Adipocyte (in vitro differentiated cells): ENCODE data around the gene FAM180A.
A peak's percentile ranks its signal among the peaks of the same experiment; 100 is the strongest.

ENCODE experiments used
- DNase-seq: peaks from one replicate; pipeline ENCODE4 v3.0.0-alpha.2; 2015; ENCODE audit warnings: low read depth
- H3K27me3 ChIP-seq: replicated peaks from 2 replicates; pipeline ENCODE4 v1.7.0; 2013; ENCODE audit warnings: mild to moderate bottlenecking, low read length, moderate library complexity; ENCODE audit not compliant: control insufficient read depth, insufficient read depth
- H3K36me3 ChIP-seq: 2 replicates; pipeline ENCODE4 v1.7.0; 2013; ENCODE audit warnings: low read length, mild to moderate bottlenecking, moderate library complexity; ENCODE audit not compliant: control insufficient read depth, insufficient read depth, severe bottlenecking
- H3K4me1 ChIP-seq: 2 replicates; pipeline ENCODE4 v1.7.0; 2013; ENCODE audit warnings: mild to moderate bottlenecking, low read length, moderate library complexity; ENCODE audit not compliant: control insufficient read depth, insufficient read depth
- H3K4me3 ChIP-seq: 2 replicates; pipeline ENCODE4 v1.7.0; 2013; ENCODE audit warnings: mild to moderate bottlenecking, low read length, moderate library complexity
- H3K9ac ChIP-seq: 2 replicates; pipeline ENCODE4 v1.7.0; 2013; ENCODE audit warnings: mild to moderate bottlenecking, low read length, moderate library complexity
- H3K9me3 ChIP-seq: 2 replicates; pipeline ENCODE4 v1.7.0; 2013; ENCODE audit warnings: mild to moderate bottlenecking, low read length, moderate library complexity; ENCODE audit not compliant: control insufficient read depth

The FAM180A gene

DNA sequence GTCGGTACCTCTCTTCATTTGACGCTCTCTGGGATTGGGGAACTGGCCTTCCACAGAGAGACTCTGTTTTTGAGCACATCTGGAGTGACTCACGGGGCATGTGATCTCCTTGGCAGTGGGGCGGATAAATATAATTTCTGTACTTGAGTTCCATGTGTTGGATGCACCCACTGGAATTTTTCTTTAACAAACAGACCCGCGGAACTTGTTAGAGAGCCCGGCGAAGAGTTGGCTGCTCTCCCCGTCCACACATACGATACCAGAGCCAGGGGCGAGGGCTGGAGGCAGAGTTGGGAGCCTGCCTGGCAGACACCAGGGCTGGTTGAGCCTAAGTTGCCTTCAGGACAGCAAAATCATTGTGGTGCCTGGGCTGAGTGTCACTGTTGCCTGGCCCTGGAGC is at the start of gene FAM180A:
TSS of gene FAM180A (minus strand) at position 44 of the 400 bp plus-strand sequence. CDS start 233 bp downstream, outside the sequence.
- peaks cover 44% of the 10 kb centered on the region for H3K4me1 ChIP-seq
- H3K27me3 ChIP-seq: no peaks in the 10 kb centered on the region
- H3K9me3 ChIP-seq: no peaks in the 10 kb centered on the region
- H3K4me3 ChIP-seq: peak within 1 kb of the TSS; percentile 77
- H3K36me3 ChIP-seq: no peaks in the 10 kb centered on the region
- peak within 1 kb of the TSS; percentile 67 for H3K9ac ChIP-seq
- peak; percentile 93 for DNase-seq

DNA sequence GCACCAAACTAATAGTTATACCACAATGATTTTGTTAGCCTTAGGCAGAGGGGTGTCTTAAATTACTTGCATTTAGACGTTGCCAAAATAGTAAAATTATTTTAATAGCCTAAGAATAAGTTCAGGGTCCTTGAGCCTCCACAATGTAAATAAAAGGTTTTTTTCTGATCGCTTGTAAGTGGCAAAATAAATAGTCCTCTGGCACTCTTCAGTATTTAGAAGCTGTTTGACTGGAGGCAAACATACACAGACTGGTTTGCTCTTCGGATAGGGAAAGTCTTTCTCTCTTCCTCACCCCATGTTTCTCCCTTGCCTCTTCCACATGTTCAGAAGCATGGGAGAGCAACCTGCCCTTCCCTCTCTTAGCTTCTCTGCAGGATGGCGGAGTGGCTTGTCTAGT is 49.5 kb upstream of the FAM180A start:
- Histone ChIP-seq H3K4me1 (peaks cover 27% of the 10 kb centered on the region), H3K9ac (no peak overlapping the region), H3K4me3 (no peak overlapping the region), H3K36me3 (no peaks in the 10 kb centered on the region), H3K9me3 (peaks cover 5% of the 10 kb centered on the region), H3K27me3 (no peaks in the 10 kb centered on the region)
- DNase-seq: no peak

DNA sequence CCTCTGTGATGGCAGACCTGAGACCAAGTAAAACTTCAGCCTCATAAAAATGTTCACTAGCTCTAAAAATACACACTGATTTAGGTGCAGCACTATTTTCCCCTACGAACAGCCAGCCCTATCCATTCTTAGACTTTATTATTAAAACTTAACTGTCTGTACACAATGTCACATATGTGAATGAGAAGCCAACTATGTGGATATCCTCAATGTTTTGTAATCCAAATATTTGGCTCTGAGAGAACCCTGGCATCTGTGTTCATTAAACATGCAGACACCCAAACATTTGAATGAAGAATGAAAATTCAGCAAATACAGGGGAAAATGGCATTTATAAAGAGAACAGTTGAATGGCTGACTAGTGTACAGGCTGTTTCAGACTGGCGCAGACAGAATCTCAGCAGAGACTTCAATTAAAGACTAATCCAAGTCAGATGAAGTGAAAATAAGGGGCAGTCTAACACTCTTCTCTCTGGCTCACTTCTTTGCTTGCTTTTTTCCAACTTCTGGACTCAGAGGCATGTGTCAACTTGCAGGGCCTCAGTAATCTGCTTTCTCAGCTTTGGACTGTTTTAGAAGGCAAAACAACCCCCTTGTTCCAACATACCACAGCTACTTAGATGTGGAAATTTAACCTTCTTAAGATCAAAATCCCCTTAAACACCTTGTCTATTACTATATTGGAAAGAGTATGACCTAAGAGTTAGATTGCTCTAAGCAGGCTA is 47.4 kb upstream of the FAM180A start:
- Histone ChIP-seq H3K4me1 (peaks cover 21% of the 10 kb centered on the region), H3K4me3 (no peak overlapping the region), H3K9me3 (peaks cover 5% of the 10 kb centered on the region), H3K36me3 (no peaks in the 10 kb centered on the region), H3K9ac (peak overlapping the region; percentile 20), H3K27me3 (no peaks in the 10 kb centered on the region)
- peak; percentile 56 for DNase-seq

DNA sequence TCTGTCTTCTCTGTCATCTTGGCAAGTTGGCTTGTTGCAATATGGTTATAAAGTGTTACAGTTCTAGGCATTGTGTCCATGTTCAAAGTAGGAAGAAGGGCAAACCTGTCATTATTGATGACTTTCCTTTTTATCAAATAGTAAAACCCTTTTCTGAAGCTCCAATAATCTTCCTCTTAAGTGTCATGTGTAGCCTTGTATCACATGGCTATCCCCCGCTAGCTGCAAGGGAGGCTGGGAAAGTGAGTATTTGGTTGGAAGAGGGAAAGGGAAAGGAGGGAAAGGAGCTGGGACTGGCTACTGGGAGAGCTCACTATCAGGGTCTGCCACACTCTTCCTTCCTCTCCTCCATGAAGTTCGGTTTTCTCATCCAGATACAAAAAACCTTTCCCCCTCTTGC is 45.2 kb upstream of the FAM180A start:
- H3K4me1 ChIP-seq: peaks cover 35% of the 10 kb centered on the region
- peaks cover 5% of the 10 kb centered on the region for H3K9me3 ChIP-seq
- DNase-seq: no peak
- H3K27me3 ChIP-seq: no peaks in the 10 kb centered on the region
- no peaks in the 10 kb centered on the region for H3K36me3 ChIP-seq
- no peak overlapping the region for H3K9ac ChIP-seq
- H3K4me3 ChIP-seq: no peak overlapping the region

DNA sequence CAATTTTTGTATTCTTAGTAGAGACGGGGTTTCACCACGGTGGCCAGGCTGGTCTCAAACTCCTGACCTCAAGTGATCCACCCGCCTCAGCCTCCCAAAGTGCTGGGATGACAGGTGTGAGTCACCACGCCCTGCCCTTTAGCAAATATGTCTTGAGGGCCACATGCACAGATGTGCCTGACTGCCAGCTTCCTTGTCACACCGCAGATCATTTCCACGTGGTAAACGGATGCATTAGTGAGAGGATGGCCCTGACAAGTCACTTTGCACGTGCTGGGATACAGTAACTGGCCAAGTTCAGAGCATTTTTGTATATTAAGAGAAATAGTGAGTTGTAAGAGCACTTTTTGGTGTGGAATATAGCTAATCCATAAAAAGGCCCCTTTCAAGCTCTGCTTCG is 44.3 kb upstream of the FAM180A start:
- Histone ChIP-seq H3K36me3 (no peaks in the 10 kb centered on the region), H3K9me3 (peaks cover 5% of the 10 kb centered on the region), H3K27me3 (no peaks in the 10 kb centered on the region), H3K4me3 (no peak overlapping the region), H3K9ac (no peak overlapping the region), H3K4me1 (peaks cover 35% of the 10 kb centered on the region)
- no peak for DNase-seq

DNA sequence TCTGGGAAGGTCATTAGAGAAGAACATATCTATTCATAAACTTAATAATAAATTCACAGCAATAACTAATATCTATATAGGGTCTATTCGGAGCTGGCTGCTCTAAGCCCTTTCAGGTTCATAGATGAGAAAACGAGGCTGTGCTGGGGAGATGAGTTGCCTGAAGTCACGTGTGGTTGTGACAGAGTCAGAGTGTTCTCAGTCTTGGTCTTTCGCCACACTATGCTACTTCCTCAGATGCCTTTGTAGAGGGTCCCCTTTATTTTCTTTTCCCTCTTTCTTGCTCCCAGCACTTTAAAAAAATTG is 43.7 kb upstream of the FAM180A start:
- Histone ChIP-seq H3K9ac (no peak overlapping the region), H3K4me1 (peaks cover 35% of the 10 kb centered on the region), H3K9me3 (peaks cover 5% of the 10 kb centered on the region), H3K36me3 (no peaks in the 10 kb centered on the region), H3K27me3 (no peaks in the 10 kb centered on the region), H3K4me3 (no peak overlapping the region)
- no peak for DNase-seq

DNA sequence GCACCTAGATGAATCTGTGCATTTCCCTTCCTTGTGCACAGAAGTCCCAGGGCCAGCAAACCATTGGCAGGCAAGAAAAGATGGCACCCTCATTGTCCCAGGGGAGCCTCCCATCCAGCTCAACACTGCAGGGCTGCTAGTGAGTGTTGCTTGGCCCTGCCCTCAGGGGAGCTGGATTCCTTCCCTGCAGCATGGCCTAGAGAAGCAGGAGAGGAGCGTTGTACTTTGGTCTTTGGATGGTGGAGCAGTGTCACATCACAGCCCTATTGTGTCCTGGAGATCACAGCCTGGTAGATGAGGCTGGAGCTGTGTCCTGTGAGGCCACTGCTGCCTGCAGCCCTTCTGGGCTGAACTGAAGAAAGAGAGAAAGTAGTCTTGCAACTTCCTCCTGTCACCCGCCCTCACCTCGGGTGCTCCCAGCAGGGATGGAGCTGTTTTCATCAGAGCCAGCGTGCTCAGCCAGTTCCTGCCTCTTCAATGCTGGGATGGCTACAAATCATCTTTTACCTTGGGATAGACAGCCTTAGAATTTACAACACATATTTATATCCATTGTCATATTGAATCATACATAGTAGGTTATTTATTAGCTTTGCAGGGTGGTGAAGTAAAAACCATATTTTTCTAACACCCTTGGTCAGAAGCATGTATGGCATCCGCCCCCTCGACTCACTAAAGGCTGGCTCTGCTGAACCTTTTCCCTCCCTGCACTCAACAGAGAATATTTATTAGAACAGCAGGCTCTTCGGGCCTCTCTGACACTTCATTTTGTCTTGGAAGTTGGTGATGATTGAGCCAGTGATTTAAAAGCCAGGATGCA is 43.1 kb upstream of the FAM180A start:
- peaks cover 34% of the 10 kb centered on the region for H3K4me1 ChIP-seq
- no peak overlapping the region for H3K4me3 ChIP-seq
- H3K36me3 ChIP-seq: no peaks in the 10 kb centered on the region
- no peaks in the 10 kb centered on the region for H3K27me3 ChIP-seq
- no peak for DNase-seq
- peaks cover 5% of the 10 kb centered on the region for H3K9me3 ChIP-seq
- no peak overlapping the region for H3K9ac ChIP-seq

DNA sequence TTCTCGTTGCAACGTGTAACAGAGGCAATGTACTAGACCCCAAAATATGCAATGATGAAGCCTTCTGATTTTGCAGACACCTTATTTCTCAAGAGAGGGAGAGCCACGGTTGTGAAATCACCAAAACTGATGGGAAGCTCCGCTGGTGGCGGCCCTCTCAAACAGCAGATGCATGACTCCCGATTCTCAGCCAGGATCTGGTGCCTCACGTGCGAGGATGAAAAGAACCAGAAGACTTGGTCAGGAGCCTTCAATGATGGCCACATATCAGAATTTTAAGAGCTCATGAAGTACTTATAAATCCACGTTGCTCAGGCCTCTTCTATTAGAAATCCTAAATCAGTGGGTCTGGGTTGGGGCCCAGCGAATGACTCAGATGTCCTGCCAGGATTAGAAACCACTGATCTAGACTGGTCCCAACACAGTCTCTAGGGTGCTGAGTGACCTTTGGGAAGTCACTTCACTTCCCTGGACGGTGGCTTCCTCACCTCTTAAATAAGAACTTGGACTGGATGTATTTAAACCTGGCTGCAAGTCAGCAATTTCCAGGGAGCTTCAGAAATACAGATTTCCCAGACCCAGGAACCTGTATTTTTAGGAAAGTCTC is 41.9 kb upstream of the FAM180A start:
- Histone ChIP-seq H3K9ac (no peak overlapping the region), H3K4me3 (no peak overlapping the region), H3K9me3 (peaks cover 5% of the 10 kb centered on the region), H3K27me3 (peaks cover under 1% of the 10 kb centered on the region), H3K36me3 (no peaks in the 10 kb centered on the region), H3K4me1 (peaks cover 21% of the 10 kb centered on the region)
- DNase-seq: no peak

DNA sequence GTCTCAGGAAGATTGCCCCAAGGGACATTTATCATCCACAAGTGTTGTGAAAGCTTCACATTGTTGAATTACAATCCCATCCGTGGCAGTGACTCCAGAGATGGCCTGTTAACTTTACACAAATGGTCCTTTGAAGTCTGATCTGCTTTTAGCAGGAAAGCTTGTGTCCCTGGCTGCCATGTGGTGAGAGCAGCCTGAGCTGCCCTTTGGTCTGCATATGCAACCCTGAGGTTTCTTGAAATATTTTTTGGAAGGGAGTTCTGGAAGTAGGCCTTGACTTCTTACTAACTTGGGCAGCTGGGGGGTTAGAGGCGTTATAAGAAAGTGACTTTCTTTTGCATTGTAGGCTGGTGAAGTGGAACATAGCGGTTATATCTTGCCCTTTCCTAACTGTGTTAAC is 41.3 kb upstream of the FAM180A start:
- no peak for DNase-seq
- H3K27me3 ChIP-seq: peaks cover 5% of the 10 kb centered on the region
- H3K9me3 ChIP-seq: peaks cover 5% of the 10 kb centered on the region
- H3K4me3 ChIP-seq: no peak overlapping the region
- H3K36me3 ChIP-seq: no peaks in the 10 kb centered on the region
- H3K9ac ChIP-seq: no peak overlapping the region
- peaks cover 19% of the 10 kb centered on the region for H3K4me1 ChIP-seq

DNA sequence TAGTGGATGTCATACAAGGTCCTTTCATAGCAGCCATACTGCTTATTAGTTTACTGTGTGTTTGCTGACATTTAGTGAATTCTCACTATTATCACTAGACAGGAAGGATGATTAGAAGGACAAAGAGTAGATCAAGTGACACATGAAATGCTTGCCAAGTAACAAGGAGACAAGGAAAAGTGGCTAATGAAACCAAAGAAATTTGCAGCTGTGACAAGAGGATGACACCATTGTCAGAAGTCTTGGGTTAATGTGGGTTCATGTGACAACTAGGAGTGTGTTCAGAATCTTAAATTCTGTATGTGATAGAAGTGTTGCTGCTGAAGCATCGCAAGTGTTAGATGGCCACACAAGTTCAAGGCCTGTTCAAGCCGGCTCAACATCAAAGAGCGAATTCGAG is 40.8 kb upstream of the FAM180A start:
- Histone ChIP-seq H3K9ac (no peak overlapping the region), H3K4me1 (peaks cover 19% of the 10 kb centered on the region), H3K36me3 (no peaks in the 10 kb centered on the region), H3K4me3 (no peak overlapping the region), H3K27me3 (peaks cover 7% of the 10 kb centered on the region), H3K9me3 (peaks cover 5% of the 10 kb centered on the region)
- no peak for DNase-seq

DNA sequence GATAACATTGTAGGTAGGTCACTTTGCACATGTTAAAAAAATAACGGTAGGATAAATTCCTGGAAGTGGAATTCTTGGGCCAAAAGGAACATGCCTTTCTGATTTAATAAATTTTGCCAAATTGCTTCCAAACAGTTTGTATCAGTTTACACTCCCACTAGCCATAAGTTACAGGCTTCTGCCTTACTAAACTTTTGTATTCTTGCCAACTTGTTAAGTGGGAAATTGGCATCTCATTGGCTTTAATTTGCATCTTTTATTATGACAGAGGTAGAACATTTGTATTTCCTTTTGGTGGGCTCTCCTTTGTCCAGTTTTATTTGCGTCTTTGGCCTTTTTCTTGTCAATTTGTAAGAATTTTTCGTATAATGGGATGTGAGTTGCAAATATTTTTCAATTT is 38.3 kb upstream of the FAM180A start:
- DNase-seq: no peak
- H3K4me3 ChIP-seq: no peak overlapping the region

More for the DNA sequence above, 38.3 kb upstream of the FAM180A start:
- no peak overlapping the region for H3K9ac ChIP-seq
- no peaks in the 10 kb centered on the region for H3K9me3 ChIP-seq
- H3K4me1 ChIP-seq: peaks cover 19% of the 10 kb centered on the region
- peaks cover 7% of the 10 kb centered on the region for H3K27me3 ChIP-seq
- H3K36me3 ChIP-seq: no peaks in the 10 kb centered on the region
